ENCODE data around the gene COX17.
"Not testable (repeated sequence)": the region's sequence is repeated elsewhere in the genome, so short reads cannot be mapped to it uniquely, and the experiment has no call there.

Gene COX17

DNA sequence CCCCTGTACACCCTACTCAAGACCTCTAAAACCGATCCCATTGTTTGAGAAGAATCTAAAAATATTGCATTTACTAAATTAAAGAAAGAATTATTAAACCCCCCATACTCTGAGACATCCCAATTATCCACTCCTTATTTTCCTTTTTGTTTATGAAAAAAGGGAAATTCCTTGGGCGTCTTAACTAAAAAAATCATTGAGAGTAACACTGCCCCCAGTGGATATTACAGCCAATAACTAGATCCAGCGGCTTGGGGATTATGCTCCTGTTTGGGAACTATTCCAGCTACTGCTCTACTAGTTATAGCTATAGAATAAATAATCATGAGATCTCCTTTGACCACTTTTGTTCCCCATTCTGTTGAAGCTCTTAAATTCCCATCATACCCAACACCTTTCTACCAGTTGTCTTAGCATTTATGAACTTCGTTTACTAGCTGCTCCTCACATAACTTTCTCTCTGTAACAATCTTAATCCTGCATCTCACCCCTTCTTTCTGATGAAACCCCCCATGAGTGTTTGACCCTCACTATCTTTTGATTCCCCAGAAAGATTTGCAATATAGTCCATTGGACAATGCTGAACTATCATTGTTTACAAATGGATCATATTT lies 12.9 kb upstream of the COX17 start:
- H3K4me3 ChIP-seq (ENCODE audit: control insufficient read depth in 1 of 7, extremely low read depth in 1 of 7, insufficient read depth in 4 of 7, low read depth in 2 of 7, low read length in 6 of 7) = no peak overlapping the region
- ChIA-PET POLR2A (no interaction called here), CTCF (interaction anchor here (1.0 to 2.5 kb wide), 5 partner anchors 9 to 394 kb away, joined by 3 to 10 read pairs (median 3); no protein-coding TSS in a partner anchor)
- no peaks in the 10 kb centered on the region for H3K4me1 ChIP-seq (ENCODE audit: control extremely low read depth in 1 of 4, control insufficient read depth in 4 of 4, insufficient read depth in 4 of 4, low read length in 3 of 4)
- peak in 2 of 3 donors; percentile 22 to 31 for DNase-seq
- H3K9me3 ChIP-seq (ENCODE audit: control extremely low read depth in 1 of 5, control insufficient read depth in 4 of 5, insufficient read depth in 2 of 5, low read depth in 1 of 5, low read length in 4 of 5) = peaks cover 0 to 2% (median 0%) of the 10 kb centered on the region in 5 experiments
- WGBS (ENCODE audit: insufficient coverage) = 50% methylated on average over 2 of the region's 4 CpGs
- H3K27me3 ChIP-seq (replicated peaks in 2 of 5; ENCODE audit: control insufficient read depth in 4 of 5, insufficient read depth in 5 of 5, low read length in 4 of 5) = no peaks in the 10 kb centered on the region
- H3K27ac ChIP-seq (ENCODE audit: insufficient read depth in 1 of 2, low read depth in 1 of 2, low read length in 2 of 2, poor library complexity in 1 of 2, severe bottlenecking in 2 of 2) = no peak overlapping the region
- no peaks in the 10 kb centered on the region for H3K36me3 ChIP-seq (ENCODE audit: control insufficient read depth in 4 of 4, insufficient read depth in 4 of 4, low read length in 3 of 4)

DNA sequence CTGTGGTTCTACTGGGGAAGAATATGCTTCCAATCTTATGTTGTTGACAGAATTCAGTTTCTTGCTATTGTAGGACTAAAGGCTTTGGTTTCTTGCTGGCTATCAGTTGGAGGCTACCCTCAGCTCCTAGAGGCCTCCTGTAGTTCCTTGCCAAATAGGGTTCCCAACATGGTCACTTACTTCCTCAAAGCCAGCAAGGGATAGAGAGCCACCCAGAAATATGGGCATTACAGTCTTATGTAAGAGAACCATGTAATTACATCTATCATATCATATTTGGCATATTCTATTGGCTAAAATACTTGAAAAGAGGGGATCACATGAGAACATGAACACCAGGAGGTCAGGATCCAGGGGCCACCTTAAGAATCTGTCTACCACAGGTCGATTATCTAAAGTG lies 6.2 kb upstream of the COX17 start:
- no peak overlapping the region for H3K4me3 ChIP-seq (ENCODE audit: control insufficient read depth in 1 of 7, extremely low read depth in 1 of 7, insufficient read depth in 4 of 7, low read depth in 2 of 7, low read length in 6 of 7)
- H3K9me3 ChIP-seq (ENCODE audit: control extremely low read depth in 1 of 5, control insufficient read depth in 4 of 5, insufficient read depth in 2 of 5, low read depth in 1 of 5, low read length in 4 of 5) = peaks cover 0 to 2% (median 0%) of the 10 kb centered on the region in 5 experiments
- H3K27ac ChIP-seq (ENCODE audit: insufficient read depth in 1 of 2, low read depth in 1 of 2, low read length in 2 of 2, poor library complexity in 1 of 2, severe bottlenecking in 2 of 2) = no peak overlapping the region
- DNase-seq = no peak
- CTCF ChIA-PET = interaction anchor here (0.7 to 1.4 kb wide), 2 partner anchors 83 to 743 kb away, joined by 3 to 4 read pairs; no protein-coding TSS in a partner anchor
- POLR2A ChIA-PET = no interaction called here
- H3K4me1 ChIP-seq (ENCODE audit: control extremely low read depth in 1 of 4, control insufficient read depth in 4 of 4, insufficient read depth in 4 of 4, low read length in 3 of 4) = no peaks in the 10 kb centered on the region
- WGBS (ENCODE audit: insufficient coverage) = no CpG with 5 or more reads among the region's 1 CpG
- H3K27me3 ChIP-seq (replicated peaks in 2 of 5; ENCODE audit: control insufficient read depth in 4 of 5, insufficient read depth in 5 of 5, low read length in 4 of 5) = no peaks in the 10 kb centered on the region
- H3K36me3 ChIP-seq (ENCODE audit: control insufficient read depth in 4 of 4, insufficient read depth in 4 of 4, low read length in 3 of 4) = no peaks in the 10 kb centered on the region

DNA sequence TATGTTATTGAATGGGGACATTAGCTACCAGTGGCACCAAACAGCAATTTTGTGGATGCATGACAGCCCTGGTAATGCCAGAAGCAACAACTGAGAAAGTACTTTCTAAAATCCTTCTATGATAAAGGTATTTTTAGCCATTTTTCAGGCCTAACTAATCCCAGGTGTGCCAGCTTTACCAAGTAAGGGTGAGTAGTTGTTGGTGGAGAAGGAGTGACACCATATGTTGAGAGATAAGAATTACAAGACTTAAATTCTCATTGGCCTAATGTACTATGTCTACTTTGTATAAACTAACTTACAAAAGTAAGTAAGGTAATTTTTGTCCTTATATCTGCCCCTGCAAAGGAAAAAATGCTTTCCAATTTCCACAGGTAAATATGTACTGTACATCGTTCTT lies 4.1 kb upstream of the COX17 start:
- no peaks in the 10 kb centered on the region for H3K36me3 ChIP-seq (ENCODE audit: control insufficient read depth in 4 of 4, insufficient read depth in 4 of 4, low read length in 3 of 4)
- no peak overlapping the region for H3K27ac ChIP-seq (ENCODE audit: insufficient read depth in 1 of 2, low read depth in 1 of 2, low read length in 2 of 2, poor library complexity in 1 of 2, severe bottlenecking in 2 of 2)
- ChIA-PET POLR2A (no interaction called here), CTCF (interaction anchor here (0.8 to 4.0 kb wide), 22 partner anchors 8 to 798 kb away, joined by 3 to 21 read pairs (median 4); partner anchors contain the start of genes ADPRH, CD80 and POGLUT1)
- peaks cover 2 to 9% (median 6%) of the 10 kb centered on the region in 4 experiments for H3K4me1 ChIP-seq (ENCODE audit: control extremely low read depth in 1 of 4, control insufficient read depth in 4 of 4, insufficient read depth in 4 of 4, low read length in 3 of 4)
- peak; percentile 40 to 71 (median 65) for DNase-seq
- no peaks in the 10 kb centered on the region for H3K9me3 ChIP-seq (ENCODE audit: control extremely low read depth in 1 of 5, control insufficient read depth in 4 of 5, insufficient read depth in 2 of 5, low read depth in 1 of 5, low read length in 4 of 5)
- H3K27me3 ChIP-seq (replicated peaks in 2 of 5; ENCODE audit: control insufficient read depth in 4 of 5, insufficient read depth in 5 of 5, low read length in 4 of 5) = no peaks in the 10 kb centered on the region
- H3K4me3 ChIP-seq (ENCODE audit: control insufficient read depth in 1 of 7, extremely low read depth in 1 of 7, insufficient read depth in 4 of 7, low read depth in 2 of 7, low read length in 6 of 7) = no peak overlapping the region
- WGBS (ENCODE audit: insufficient coverage) = no CpG with 5 or more reads among the region's 1 CpG

DNA sequence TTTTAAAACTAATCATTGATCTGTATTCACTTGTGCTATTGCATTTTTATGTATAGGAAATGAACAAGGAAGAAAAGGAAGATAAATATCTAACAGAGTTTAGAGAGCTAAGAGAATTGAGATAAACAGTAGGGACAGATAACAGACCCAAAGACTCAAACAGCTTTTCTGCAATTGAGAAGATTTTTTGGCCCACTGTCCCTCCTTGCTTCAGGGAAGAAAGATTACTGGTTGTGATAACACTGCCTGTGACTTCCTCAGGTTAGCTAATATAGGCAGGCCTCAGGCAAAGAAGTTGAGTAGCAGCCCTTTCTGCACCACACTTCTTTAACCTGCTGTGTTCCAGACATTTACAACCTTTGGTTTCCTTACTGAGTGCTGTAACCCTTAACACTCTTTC lies 2.7 kb upstream of the COX17 start:
- H3K4me1 ChIP-seq (ENCODE audit: control extremely low read depth in 1 of 4, control insufficient read depth in 4 of 4, insufficient read depth in 4 of 4, low read length in 3 of 4) = peaks cover 3 to 15% (median 11%) of the 10 kb centered on the region in 4 experiments
- CTCF ChIA-PET = interaction anchor here (0.6 to 4.0 kb wide), 10 partner anchors 10 to 796 kb away, joined by 3 to 21 read pairs (median 8); partner anchors contain the start of gene CD80
- peaks cover 0 to 4% (median under 1%) of the 10 kb centered on the region in 4 experiments for H3K36me3 ChIP-seq (ENCODE audit: control insufficient read depth in 4 of 4, insufficient read depth in 4 of 4, low read length in 3 of 4)
- no peak overlapping the region for H3K27ac ChIP-seq (ENCODE audit: insufficient read depth in 1 of 2, low read depth in 1 of 2, low read length in 2 of 2, poor library complexity in 1 of 2, severe bottlenecking in 2 of 2)
- H3K27me3 ChIP-seq (replicated peaks in 2 of 5; ENCODE audit: control insufficient read depth in 4 of 5, insufficient read depth in 5 of 5, low read length in 4 of 5) = no peaks in the 10 kb centered on the region
- POLR2A ChIA-PET = no interaction called here
- H3K4me3 ChIP-seq (ENCODE audit: control insufficient read depth in 1 of 7, extremely low read depth in 1 of 7, insufficient read depth in 4 of 7, low read depth in 2 of 7, low read length in 6 of 7) = no peak overlapping the region
- no peak for DNase-seq
- H3K9me3 ChIP-seq (ENCODE audit: control extremely low read depth in 1 of 5, control insufficient read depth in 4 of 5, insufficient read depth in 2 of 5, low read depth in 1 of 5, low read length in 4 of 5) = no peaks in the 10 kb centered on the region

DNA sequence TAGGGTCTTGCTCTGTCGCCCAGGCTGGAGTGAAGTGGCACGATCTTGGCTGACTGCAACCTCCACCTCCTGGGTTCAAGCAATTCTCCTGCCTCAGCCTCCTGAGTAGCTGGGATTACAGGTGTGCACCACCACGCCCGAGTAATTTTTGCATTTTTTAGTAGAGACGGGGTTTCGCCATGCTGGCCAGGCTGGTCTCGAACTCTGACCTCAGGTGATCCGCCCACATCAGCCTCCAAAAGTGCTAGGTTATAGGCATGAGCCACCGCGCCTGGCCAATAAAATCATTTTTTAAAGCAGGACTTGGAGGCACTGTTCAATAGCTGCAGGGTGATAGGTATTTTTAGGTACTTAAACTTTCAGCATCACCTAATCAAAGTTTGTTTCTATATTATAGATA lies 1.0 kb upstream of the COX17 start:
- POLR2A ChIA-PET; H3K27ac ChIP-seq (ENCODE audit: insufficient read depth in 1 of 2, low read depth in 1 of 2, low read length in 2 of 2, poor library complexity in 1 of 2, severe bottlenecking in 2 of 2); H3K27me3 ChIP-seq (replicated peaks in 2 of 5; ENCODE audit: control insufficient read depth in 4 of 5, insufficient read depth in 5 of 5, low read length in 4 of 5); H3K9me3 ChIP-seq (ENCODE audit: control extremely low read depth in 1 of 5, control insufficient read depth in 4 of 5, insufficient read depth in 2 of 5, low read depth in 1 of 5, low read length in 4 of 5); DNase-seq; H3K4me3 ChIP-seq (ENCODE audit: control insufficient read depth in 1 of 7, extremely low read depth in 1 of 7, insufficient read depth in 4 of 7, low read depth in 2 of 7, low read length in 6 of 7): not testable (repeated sequence)
- 100% methylated on average over 7 of the region's 10 CpGs for WGBS (ENCODE audit: insufficient coverage)
- Histone ChIP-seq H3K36me3 (ENCODE audit: control insufficient read depth in 4 of 4, insufficient read depth in 4 of 4, low read length in 3 of 4) (peaks cover 4 to 16% (median 8%) of the 10 kb centered on the region in 4 experiments), H3K4me1 (ENCODE audit: control extremely low read depth in 1 of 4, control insufficient read depth in 4 of 4, insufficient read depth in 4 of 4, low read length in 3 of 4) (peaks cover 3 to 15% (median 11%) of the 10 kb centered on the region in 4 experiments)
- CTCF ChIA-PET = interaction anchor here (0.8 to 1.1 kb wide), 3 partner anchors 15 to 203 kb away, joined by 3 read pairs; no protein-coding TSS in a partner anchor

DNA sequence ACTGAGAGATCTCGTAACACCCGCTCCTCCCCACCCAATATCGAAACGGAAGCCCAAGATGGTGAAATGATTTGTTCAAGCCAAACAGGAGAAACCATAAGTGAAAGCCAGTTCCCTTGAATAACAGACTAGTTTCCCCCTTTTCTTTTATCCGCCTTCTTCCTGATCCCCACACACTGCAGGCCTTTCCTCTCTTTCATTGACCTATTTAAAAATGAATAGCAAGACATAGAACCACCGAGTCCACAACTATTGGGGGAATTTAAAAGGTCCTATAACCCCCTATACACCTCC lies 382 bp upstream of the COX17 start:
- Histone ChIP-seq H3K36me3 (ENCODE audit: control insufficient read depth in 4 of 4, insufficient read depth in 4 of 4, low read length in 3 of 4) (peaks cover 6 to 22% (median 13%) of the 10 kb centered on the region in 4 experiments), H3K27me3 (replicated peaks in 2 of 5; ENCODE audit: control insufficient read depth in 4 of 5, insufficient read depth in 5 of 5, low read length in 4 of 5) (no peaks in the 10 kb centered on the region), H3K4me1 (ENCODE audit: control extremely low read depth in 1 of 4, control insufficient read depth in 4 of 4, insufficient read depth in 4 of 4, low read length in 3 of 4) (peaks cover 3 to 15% (median 11%) of the 10 kb centered on the region in 4 experiments), H3K9me3 (ENCODE audit: control extremely low read depth in 1 of 5, control insufficient read depth in 4 of 5, insufficient read depth in 2 of 5, low read depth in 1 of 5, low read length in 4 of 5) (no peaks in the 10 kb centered on the region), H3K4me3 (ENCODE audit: control insufficient read depth in 1 of 7, extremely low read depth in 1 of 7, insufficient read depth in 4 of 7, low read depth in 2 of 7, low read length in 6 of 7) (peak overlapping the region; percentile 71 to 91 (median 87)), H3K27ac (ENCODE audit: insufficient read depth in 1 of 2, low read depth in 1 of 2, low read length in 2 of 2, poor library complexity in 1 of 2, severe bottlenecking in 2 of 2) (peak overlapping the region; percentile 69 to 86)
- ChIA-PET CTCF (no interaction called here), POLR2A (interaction anchor here (0.6 kb wide), 1 partner anchor 93 kb away, joined by 3 read pairs; no protein-coding TSS in a partner anchor)
- 19% methylated on average over 2 of the region's 6 CpGs for WGBS (ENCODE audit: insufficient coverage)
- no peak for DNase-seq

DNA sequence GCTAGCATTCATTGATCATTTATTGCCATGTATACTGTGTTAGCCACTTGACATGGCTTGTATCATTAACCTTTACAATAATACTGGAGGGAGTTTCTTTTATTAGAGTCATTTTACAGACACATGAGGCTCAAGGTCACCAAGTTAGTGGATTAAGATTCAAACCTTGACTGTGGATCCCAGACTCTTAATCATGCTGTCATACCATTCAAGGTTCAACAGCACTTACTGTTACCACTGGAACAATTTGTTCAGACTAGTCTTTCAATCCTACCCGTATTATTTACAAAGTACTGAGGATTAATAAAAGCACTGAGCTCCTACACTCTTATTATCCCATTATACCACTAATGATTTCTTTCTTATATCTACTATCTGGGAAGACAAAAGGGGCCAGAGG lies 1.2 kb downstream of the COX17 start:
- Histone ChIP-seq H3K27ac (ENCODE audit: insufficient read depth in 1 of 2, low read depth in 1 of 2, low read length in 2 of 2, poor library complexity in 1 of 2, severe bottlenecking in 2 of 2) (peak overlapping the region in 1 of 2 experiments; percentile 65), H3K36me3 (ENCODE audit: control insufficient read depth in 4 of 4, insufficient read depth in 4 of 4, low read length in 3 of 4) (peaks cover 6 to 36% (median 19%) of the 10 kb centered on the region in 4 experiments), H3K9me3 (ENCODE audit: control extremely low read depth in 1 of 5, control insufficient read depth in 4 of 5, insufficient read depth in 2 of 5, low read depth in 1 of 5, low read length in 4 of 5) (no peaks in the 10 kb centered on the region), H3K27me3 (replicated peaks in 2 of 5; ENCODE audit: control insufficient read depth in 4 of 5, insufficient read depth in 5 of 5, low read length in 4 of 5) (no peaks in the 10 kb centered on the region), H3K4me1 (ENCODE audit: control extremely low read depth in 1 of 4, control insufficient read depth in 4 of 4, insufficient read depth in 4 of 4, low read length in 3 of 4) (peaks cover 3 to 15% (median 11%) of the 10 kb centered on the region in 4 experiments), H3K4me3 (ENCODE audit: control insufficient read depth in 1 of 7, extremely low read depth in 1 of 7, insufficient read depth in 4 of 7, low read depth in 2 of 7, low read length in 6 of 7) (peak overlapping the region in 5 of 7 experiments; percentile 73 to 91 (median 89))
- CTCF ChIA-PET = interaction anchor here (0.6 to 1.5 kb wide), 5 partner anchors 14 to 75 kb away, joined by 3 to 5 read pairs (median 3); no protein-coding TSS in a partner anchor
- WGBS (ENCODE audit: insufficient coverage) = no CpG with 5 or more reads among the region's 1 CpG
- no peak for DNase-seq
- POLR2A ChIA-PET = no interaction called here

All from common myeloid progenitor, CD34-positive (primary cell).